ENCODE data around the gene HECTD4. TPM values are rescaled to one million over a fixed set of nuclear protein-coding genes. Genes with fewer than 3 reads are reported as not detected.

The HECTD4 gene
- total RNA-seq, 1 experiment from 2014 or later = 51.3 TPM

DNA sequence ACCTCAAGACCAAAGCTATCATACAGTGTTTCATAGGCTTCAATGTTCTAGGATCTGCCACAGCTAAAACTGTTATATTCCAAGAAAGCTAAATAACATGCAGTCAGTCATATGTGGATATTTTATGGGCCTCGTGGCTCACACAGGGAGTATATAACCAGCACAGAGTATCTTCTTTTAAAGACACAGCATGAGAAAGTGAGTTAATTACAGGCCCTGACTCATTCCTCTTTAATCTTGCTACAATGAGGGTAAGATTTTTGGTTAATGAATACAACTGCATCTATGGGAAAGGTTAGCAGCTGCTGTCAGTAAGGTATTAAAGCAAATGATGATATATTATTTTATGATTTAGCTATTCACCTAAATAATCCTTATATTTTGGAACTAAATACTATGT lies 145.8 kb downstream of the HECTD4 start:
- Histone ChIP-seq H3K36me3 (ENCODE audit: control insufficient read depth, insufficient read depth, low read length) (peaks cover 19% of the 10 kb centered on the region), H3K9me3 (ENCODE audit: control insufficient read depth, insufficient read depth, low read depth, low read length) (no peaks in the 10 kb centered on the region), H3K4me1 (ENCODE audit: control insufficient read depth, insufficient read depth, low read length) (no peaks in the 10 kb centered on the region), H3K27ac (ENCODE audit: low read length) (no peak overlapping the region), H3K27me3 (ENCODE audit: control insufficient read depth, insufficient read depth, low read length) (no peaks in the 10 kb centered on the region), H3K4me3 (ENCODE audit: low read depth in 2 of 2, low read length in 2 of 2) (no peak overlapping the region)
- ATAC-seq (no peak), DNase-seq (ENCODE audit: low read depth, low spot score) (no peak)
- POLR2A ChIA-PET = no interaction called here
- intact Hi-C loops (cut with micrococcal nuclease; ENCODE audit: unreplicated experiment) = no loop called here
- in situ Hi-C loops (cut with HindIII; ENCODE audit: low pct_unique_long_range_greater_than_20kb, low sequenced_read_pairs) = no loop called here
- BruUV-seq (replicated peaks) = no TSS peak
- TF ChIP-seq SIN3A (IDR thresholded peaks at IDR 0.05; ENCODE audit: borderline replicate concordance, insufficient read depth, low read depth, low read length) (no peak), POLR2AphosphoS5 (IDR thresholded peaks at IDR 0.05; ENCODE audit: low read depth, low read length) (no peak), TCF7L2 (IDR thresholded peaks at IDR 0.05; ENCODE audit: low read depth, low read length) (no peak)
- TF ChIP-seq, protein P1, sequence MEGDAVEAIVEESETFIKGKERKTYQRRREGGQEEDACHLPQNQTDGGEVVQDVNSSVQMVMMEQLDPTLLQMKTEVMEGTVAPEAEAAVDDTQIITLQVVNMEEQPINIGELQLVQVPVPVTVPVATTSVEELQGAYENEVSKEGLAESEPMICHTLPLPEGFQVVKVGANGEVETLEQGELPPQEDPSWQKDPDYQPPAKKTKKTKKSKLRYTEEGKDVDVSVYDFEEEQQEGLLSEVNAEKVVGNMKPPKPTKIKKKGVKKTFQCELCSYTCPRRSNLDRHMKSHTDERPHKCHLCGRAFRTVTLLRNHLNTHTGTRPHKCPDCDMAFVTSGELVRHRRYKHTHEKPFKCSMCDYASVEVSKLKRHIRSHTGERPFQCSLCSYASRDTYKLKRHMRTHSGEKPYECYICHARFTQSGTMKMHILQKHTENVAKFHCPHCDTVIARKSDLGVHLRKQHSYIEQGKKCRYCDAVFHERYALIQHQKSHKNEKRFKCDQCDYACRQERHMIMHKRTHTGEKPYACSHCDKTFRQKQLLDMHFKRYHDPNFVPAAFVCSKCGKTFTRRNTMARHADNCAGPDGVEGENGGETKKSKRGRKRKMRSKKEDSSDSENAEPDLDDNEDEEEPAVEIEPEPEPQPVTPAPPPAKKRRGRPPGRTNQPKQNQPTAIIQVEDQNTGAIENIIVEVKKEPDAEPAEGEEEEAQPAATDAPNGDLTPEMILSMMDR (IDR thresholded peaks at IDR 0.05) = no peak
- TF ChIP-seq, protein P2, sequence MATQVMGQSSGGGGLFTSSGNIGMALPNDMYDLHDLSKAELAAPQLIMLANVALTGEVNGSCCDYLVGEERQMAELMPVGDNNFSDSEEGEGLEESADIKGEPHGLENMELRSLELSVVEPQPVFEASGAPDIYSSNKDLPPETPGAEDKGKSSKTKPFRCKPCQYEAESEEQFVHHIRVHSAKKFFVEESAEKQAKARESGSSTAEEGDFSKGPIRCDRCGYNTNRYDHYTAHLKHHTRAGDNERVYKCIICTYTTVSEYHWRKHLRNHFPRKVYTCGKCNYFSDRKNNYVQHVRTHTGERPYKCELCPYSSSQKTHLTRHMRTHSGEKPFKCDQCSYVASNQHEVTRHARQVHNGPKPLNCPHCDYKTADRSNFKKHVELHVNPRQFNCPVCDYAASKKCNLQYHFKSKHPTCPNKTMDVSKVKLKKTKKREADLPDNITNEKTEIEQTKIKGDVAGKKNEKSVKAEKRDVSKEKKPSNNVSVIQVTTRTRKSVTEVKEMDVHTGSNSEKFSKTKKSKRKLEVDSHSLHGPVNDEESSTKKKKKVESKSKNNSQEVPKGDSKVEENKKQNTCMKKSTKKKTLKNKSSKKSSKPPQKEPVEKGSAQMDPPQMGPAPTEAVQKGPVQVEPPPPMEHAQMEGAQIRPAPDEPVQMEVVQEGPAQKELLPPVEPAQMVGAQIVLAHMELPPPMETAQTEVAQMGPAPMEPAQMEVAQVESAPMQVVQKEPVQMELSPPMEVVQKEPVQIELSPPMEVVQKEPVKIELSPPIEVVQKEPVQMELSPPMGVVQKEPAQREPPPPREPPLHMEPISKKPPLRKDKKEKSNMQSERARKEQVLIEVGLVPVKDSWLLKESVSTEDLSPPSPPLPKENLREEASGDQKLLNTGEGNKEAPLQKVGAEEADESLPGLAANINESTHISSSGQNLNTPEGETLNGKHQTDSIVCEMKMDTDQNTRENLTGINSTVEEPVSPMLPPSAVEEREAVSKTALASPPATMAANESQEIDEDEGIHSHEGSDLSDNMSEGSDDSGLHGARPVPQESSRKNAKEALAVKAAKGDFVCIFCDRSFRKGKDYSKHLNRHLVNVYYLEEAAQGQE (IDR thresholded peaks at IDR 0.05; ENCODE audit: insufficient read depth in 1 of 2, low read depth in 2 of 2, low read length in 1 of 2) = no peak
- CTCF ChIA-PET = no interaction called here

DNA sequence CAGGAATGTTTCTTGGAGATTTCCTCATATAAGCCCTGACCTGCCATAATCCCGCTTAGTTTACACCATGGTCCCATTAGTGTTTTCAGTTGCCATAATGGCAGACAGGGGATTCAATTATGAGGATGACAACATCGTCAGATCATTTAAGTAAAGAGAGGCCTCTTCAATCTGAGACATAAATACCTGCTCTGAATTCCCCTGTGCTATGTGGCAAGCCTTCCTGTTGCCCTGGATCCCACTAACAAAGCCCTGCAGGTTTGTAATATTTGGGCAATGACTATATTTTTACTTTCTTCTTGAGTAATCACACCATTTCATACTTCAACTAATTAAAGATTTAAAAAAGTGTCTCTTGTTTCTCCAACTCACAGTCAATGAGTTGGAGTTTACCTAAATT lies 147.9 kb downstream of the HECTD4 start:
- POLR2A ChIA-PET = no interaction called here
- Histone ChIP-seq H3K27ac (ENCODE audit: low read length) (no peak overlapping the region), H3K36me3 (ENCODE audit: control insufficient read depth, insufficient read depth, low read length) (peaks cover 15% of the 10 kb centered on the region), H3K9me3 (ENCODE audit: control insufficient read depth, insufficient read depth, low read depth, low read length) (no peaks in the 10 kb centered on the region), H3K4me1 (ENCODE audit: control insufficient read depth, insufficient read depth, low read length) (no peaks in the 10 kb centered on the region), H3K27me3 (ENCODE audit: control insufficient read depth, insufficient read depth, low read length) (no peaks in the 10 kb centered on the region), H3K4me3 (ENCODE audit: low read depth in 2 of 2, low read length in 2 of 2) (no peak overlapping the region)
- CTCF ChIA-PET = no interaction called here
- in situ Hi-C loops (cut with HindIII; ENCODE audit: low pct_unique_long_range_greater_than_20kb, low sequenced_read_pairs) = no loop called here
- no peak for DNase-seq (ENCODE audit: low read depth, low spot score)
- BruUV-seq (replicated peaks) = no TSS peak
- TF ChIP-seq, protein P2 (IDR thresholded peaks at IDR 0.05; ENCODE audit: insufficient read depth in 1 of 2, low read depth in 2 of 2, low read length in 1 of 2) = no peak
- TF ChIP-seq POLR2AphosphoS5 (IDR thresholded peaks at IDR 0.05; ENCODE audit: low read depth, low read length) (no peak), TCF7L2 (IDR thresholded peaks at IDR 0.05; ENCODE audit: low read depth, low read length) (no peak), SIN3A (IDR thresholded peaks at IDR 0.05; ENCODE audit: borderline replicate concordance, insufficient read depth, low read depth, low read length) (no peak)
- TF ChIP-seq, protein P1 (IDR thresholded peaks at IDR 0.05) = no peak
- intact Hi-C loops (cut with micrococcal nuclease; ENCODE audit: unreplicated experiment) = no loop called here
- ATAC-seq = no peak

Data from Panc1 (cell line).